T1000 (cell line): ENCODE results near the gene TMEM132D.

Experiments
- DNase-seq: peaks from one replicate; lab custom pipeline; 2025; ENCODE audit warnings: mixed read lengths; lab: John Stamatoyannopoulos, UW

TMEM132D gene

DNA sequence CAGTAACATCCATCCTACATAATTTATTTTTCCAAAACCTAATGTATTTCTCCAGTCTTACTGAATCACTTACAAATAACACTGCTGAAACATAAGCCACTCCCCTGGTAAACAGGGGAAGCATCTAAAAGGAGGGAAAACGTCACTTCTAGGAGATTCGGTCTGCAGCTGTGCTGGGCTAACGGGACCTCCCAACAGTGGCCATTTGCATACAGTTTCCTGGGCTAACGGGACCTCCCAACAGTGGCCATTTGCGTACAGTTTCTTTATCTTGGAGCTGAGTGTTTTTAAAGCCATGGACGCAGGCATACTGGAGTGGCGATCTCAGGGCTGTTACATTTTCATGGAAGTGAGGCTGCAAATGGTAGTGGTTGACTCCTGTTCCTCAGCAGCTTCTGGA is 242.9 kb downstream of the TMEM132D start:
- no peak for DNase-seq

DNA sequence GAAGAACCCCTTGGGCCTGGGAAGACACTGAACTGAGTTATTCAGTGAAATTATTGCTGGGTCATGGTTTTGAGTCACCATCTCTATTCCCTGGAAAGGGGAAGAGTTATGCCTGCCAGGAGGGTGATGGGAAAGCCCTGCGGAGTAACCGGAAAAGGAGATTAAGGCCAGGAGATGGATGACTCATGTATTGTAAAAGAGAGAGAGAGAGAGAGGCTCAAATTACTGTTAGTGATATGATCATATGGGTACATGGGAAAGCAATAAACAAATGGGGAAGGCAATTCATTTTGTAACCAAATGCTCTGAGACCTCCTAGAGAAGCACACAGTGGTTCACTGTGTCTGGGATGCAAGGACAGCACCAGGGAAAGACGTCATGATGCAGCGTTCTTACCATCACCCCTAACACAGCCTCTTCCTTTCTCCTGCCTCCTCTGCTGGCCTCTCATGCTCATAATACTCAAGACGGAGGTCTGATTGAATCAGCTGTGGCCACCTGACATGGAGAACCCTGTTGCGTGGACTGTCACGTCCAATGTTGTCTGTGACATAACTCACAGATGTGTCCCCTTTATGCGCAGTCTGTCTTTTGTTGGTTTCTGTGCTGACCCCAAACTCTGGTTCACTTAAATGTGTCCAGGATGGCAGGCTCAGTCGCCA is 243.7 kb downstream of the TMEM132D start:
- peak; percentile 8 for DNase-seq

GRCh38 chr12:129657179-129657578 is 246.6 kb downstream of the TMEM132D start:
- DNase-seq: no peak

GRCh38 chr12:129651951-129652350 is 251.9 kb downstream of the TMEM132D start:
- no peak for DNase-seq

DNA sequence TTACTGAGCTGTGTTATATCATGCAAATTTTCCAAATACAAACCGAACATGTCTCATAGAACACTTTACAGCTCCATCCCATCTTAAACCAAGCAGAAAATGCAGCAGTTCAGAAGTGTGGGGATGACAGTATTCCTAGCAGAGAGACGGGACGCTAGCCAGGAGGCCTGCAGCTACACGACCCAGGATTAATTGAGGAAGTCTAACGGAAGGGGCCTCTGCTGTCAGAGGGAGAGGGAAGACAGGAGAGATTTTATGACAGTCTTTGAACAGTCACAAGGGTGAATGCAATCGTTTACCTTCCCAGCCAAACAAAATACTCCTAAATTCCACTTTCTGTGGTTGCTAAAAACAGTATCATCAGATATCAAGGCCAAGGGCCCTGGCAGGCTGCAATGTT is 261.9 kb downstream of the TMEM132D start:
- DNase-seq: no peak

DNA sequence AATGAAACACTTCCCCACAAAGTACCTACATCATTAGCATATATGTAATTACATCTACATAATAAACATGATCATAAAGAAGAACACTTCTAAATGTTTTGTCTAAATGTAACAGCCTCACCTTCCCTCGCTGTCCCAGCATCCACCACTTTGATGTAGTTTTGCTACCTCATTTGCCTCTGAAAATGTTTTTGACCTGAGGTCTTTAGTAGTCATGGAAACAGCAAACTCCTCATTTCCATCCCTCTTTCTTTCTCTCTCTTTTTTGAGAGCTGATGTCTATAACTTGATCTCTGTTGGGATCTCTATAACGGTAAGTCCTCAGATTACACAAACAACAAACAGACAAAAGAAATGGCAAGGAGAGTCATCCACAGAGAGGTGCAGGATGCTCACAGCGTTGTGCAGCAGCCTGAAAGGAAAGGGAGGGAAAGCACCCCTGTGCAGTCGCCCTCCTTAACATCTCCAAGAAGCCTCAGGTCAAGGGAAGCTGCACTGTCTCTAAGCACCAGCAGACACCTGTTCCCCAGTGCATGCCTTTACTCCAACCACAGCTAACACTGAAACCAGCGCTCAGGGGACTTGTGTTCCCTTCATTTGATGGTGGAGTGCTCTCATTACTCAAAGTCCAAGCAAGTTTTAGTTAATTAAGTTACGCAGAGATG is 268.7 kb downstream of the TMEM132D start:
- no peak for DNase-seq

GRCh38 chr12:129631316-129631715 is 272.5 kb downstream of the TMEM132D start:
- DNase-seq: no peak

DNA sequence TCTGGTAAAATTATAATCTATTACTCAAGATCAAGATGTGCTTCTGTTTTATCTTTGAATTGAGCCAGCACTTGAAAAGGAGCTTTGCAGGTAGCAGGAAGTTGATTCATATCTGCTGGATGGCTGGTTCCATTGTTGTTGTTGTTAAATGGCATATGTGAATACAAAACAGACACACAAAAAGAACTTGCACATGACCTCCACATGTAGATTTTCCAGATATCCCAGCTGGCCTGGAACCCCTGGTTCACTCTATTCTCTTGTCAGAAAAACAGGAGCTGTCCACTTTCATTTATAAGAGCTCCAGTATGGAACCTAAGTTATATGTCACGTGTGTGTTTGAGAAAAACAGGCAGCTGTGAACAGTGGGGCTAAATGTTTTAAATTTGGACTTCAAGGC is 273.9 kb downstream of the TMEM132D start:
- no peak for DNase-seq

DNA sequence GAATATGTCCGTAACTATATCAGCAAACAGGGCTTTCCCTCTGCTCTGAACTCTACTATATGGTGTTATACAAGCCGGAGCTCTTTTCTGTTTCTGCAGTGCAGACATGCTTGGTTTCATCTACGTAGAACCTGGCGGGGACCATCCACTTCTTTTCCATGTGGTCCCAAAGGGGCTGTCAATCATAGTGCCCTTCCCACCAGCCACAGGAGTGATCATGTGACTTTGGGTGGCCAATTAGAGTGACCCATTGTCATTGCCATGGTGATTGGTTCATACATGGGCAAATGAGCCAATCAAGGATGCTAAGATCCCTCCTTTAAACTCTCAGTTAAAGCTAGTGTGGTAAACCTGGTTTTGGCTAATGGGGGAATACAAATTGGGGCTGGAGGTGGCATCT is 281.3 kb downstream of the TMEM132D start:
- no peak for DNase-seq

- no peak for DNase-seq
Observed at GRCh38 chr12:129619271-129619670, 284.6 kb downstream of the TMEM132D start.

DNA sequence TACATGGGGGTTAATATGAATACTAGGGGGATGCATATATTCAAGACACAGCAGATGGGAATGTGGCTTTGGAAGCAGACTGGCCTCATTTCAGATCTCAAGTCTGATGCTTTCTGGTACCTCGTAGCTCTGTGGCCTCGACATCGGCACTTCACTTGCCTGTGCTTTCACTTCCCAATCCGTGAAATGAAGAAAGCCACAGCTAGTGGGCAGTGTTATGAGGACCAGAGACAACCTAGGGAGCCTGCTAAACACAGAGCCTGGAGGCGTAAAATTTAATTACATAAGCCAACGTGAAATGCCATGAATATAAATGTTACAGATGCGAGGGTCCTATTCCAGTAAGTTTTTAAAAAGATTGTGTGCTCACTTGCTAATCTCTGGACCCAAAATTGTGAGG is 286.0 kb downstream of the TMEM132D start:
- no peak for DNase-seq

- no peak for DNase-seq
Observed at GRCh38 chr12:129615001-129615400, 288.8 kb downstream of the TMEM132D start.

DNA sequence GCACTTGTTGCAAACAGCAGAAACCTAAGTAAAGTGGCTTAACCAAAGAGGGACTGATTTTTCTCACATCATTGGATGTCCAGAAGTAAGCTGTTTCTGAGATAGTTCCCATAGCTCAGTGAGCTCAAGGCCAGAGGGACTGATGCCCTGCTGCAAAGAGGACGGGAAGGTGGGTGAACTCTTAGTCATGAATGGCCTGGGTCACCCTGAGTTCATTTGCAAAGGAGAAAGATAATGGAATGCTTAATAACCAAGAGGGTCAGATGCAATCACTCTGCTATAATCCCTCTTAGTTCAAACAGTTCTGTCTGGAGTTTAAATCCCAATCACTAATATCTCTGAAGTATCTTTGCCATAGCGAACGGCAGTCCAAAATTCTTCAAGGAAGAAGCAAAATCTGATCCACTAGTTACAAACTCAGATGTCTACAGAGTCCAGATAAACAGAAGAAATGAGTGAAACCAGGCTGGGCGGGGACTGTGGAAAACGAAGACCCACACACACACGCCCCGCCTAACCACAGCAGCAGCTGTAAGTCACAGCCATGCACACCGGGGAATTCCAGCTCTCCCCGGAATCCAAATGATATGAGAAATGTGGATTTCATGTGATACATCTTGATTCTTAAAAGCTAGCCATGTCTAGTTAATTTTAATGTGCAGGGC is 289.5 kb downstream of the TMEM132D start:
- no peak for DNase-seq

DNA sequence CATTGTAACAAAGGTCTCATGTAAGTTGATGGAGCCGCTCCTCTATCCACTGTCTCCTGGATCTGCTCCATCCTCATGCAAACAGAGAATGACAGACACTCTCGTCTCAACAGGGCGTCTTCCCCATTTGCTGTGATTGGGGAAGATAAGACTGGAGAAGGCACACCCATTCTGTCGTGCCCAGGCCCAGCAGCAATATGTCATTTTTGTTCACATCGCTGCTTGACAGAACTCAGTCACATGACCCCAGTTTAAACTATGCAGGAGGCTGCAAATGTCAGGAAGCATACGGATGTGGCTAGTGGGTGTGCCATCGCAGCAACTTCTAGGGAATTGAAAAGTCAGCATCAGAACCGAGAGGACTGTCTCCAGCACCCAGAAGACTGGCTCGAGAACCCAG is 290.5 kb downstream of the TMEM132D start:
- no peak for DNase-seq

DNA sequence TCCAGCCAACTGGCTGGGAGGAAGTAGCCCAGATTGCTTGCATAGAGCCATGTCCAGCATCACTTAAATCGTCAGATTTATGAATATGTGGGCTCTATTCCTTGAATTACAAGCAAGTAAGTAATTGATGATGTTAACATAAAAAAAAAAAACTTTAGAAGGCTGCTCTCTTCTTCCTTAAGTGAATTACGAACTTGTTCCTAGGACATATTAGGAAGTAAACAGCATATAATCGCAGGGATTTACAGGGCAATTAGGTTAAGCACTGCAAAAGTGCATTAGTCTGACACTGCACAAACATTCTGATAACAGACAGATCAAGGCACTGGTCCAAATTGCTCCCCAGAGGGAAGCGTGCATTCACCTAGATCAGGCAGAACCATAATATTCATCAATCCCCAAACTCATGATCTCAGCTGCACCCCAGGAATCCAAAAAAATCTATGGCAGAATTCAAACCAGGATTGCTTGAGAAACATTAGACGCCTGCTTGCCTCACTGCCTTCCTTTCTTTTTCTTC is 293.2 kb downstream of the TMEM132D start:
- DNase-seq: no peak

- no peak for DNase-seq
Observed at GRCh38 chr12:129607756-129608155, 296.1 kb downstream of the TMEM132D start.

DNA sequence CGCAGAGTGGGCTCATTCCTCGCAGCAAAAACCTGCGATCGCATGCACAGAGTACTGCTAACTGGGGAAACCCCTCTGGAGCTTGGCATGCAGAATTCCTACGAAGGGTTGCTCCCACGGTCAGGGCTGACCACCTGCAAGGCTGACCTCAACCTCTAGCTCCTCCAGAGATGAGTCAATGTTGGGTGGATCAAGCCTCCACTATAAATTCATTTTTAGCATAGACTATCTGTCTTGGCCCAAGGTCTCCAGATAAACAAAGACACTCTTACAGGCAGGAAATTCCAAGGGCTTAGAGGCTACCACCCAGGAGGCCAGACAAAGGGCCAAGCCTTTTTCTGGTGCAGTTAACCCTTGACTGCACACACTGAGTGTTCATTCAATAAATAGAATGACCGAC is 296.5 kb downstream of the TMEM132D start:
- DNase-seq: no peak

- no peak for DNase-seq
Observed at GRCh38 chr12:129606239-129606638, 297.6 kb downstream of the TMEM132D start.

- no peak for DNase-seq
Observed at GRCh38 chr12:129605666-129606065, 298.2 kb downstream of the TMEM132D start.

GRCh38 chr12:129604506-129604905 is 299.3 kb downstream of the TMEM132D start:
- DNase-seq: no peak

DNA sequence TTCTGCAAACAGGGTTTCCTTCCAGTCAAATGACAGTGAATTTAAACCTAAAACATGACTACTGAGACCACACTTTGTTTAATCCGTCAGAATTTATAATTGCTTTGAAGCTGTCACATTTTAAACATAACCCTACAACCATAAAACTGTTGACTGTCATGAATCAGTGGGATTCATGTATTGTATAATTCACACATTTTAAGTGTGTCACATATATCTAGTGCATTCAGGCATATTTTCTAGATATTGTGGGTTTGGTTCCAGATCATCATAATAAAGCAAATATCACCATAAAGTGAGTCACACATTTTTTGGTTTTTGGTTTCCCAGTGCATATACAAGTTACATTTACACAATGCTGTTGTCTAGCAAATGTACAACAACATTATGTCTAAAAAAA is 304.4 kb downstream of the TMEM132D start:
- DNase-seq: no peak

- no peak for DNase-seq
Observed at GRCh38 chr12:129594098-129594497, 309.7 kb downstream of the TMEM132D start.

- no peak for DNase-seq
Observed at GRCh38 chr12:129592449-129592848, 311.4 kb downstream of the TMEM132D start.
